Activated T-cell treated with anti-CD3 and anti-CD28 coated beads, Interleukin-2, amount 50 U/mL, for 24 hours (primary cell): Measurements from ENCODE around the gene HNRNPDL.
"Not testable (repeated sequence)": the region's sequence is repeated elsewhere in the genome, so short reads cannot be mapped to it uniquely, and the experiment has no call there.

Experiments
- DNase-seq: peaks from one replicate; pipeline ENCODE4 v3.0.0-alpha.2; 2020
- H3K27ac Mint-ChIP-seq: 2 replicates; pipeline ENCODE4 v1.8.0; 2020; ENCODE audit warnings: mild to moderate bottlenecking, mixed read lengths
- H3K27me3 Mint-ChIP-seq: 2 replicates; pipeline ENCODE4 v1.8.0; 2020; ENCODE audit warnings: mixed read lengths
- H3K36me3 Mint-ChIP-seq: 2 replicates; pipeline ENCODE4 v1.8.0; 2020; ENCODE audit warnings: low read depth, mixed read lengths
- H3K4me1 Mint-ChIP-seq: 2 replicates; pipeline ENCODE4 v1.8.0; 2020; ENCODE audit warnings: low read depth, mixed read lengths
- H3K4me3 Mint-ChIP-seq: 2 replicates; pipeline ENCODE4 v1.8.0; 2020; ENCODE audit warnings: mild to moderate bottlenecking, moderate library complexity, mixed read lengths
- H3K9me3 Mint-ChIP-seq: 2 replicates; pipeline ENCODE4 v1.8.0; 2020; ENCODE audit warnings: mixed read lengths

Gene HNRNPDL

DNA sequence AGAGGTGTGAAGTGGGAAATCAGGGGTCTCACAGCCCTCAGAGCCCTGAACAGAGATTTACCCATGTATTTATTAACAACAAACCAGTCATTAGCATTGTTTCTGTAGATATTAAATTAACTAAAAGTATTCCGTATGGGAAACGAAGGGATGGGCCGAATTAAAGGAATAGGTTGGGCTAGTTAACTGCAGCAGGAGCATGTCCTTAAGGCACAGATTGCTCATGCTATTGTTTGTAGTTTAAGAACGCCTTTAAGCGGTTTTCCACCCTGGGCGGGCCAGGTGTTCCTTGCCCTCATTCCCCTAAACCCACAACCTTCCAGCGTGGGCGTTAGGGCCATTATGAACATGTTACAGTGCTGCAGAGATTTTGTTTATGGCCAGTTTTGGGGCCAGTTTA is 44.0 kb downstream of the HNRNPDL start:
- not testable (repeated sequence) for H3K9me3 Mint-ChIP-seq, H3K27me3 Mint-ChIP-seq, DNase-seq, H3K4me1 Mint-ChIP-seq, H3K36me3 Mint-ChIP-seq, H3K4me3 Mint-ChIP-seq, H3K27ac Mint-ChIP-seq

DNA sequence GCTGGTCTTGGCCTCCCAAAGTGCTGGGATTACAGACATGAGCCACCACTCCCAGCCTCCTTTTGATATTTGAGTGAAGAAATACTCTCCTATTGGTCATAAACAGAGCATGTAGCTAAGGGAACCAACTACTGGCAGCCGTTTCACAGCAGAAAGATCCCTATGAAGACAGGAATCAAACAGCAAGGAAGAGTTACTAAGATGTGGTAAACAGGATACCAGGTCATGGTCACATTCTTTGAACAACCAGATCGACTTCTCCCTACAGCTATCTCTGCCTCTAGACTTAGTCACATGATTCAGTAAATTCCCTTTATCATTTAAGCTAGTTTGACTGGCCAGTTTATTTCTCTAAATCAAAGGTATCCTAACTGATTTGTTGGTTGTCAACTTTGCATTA is 47.5 kb downstream of the HNRNPDL start:
- Mint-ChIP-seq H3K4me1 (peaks cover 12% of the 10 kb centered on the region), H3K9me3 (no peaks in the 10 kb centered on the region), H3K36me3 (peaks cover 4% of the 10 kb centered on the region), H3K27me3 (no peaks in the 10 kb centered on the region), H3K27ac (no peak overlapping the region), H3K4me3 (no peak overlapping the region)
- no peak for DNase-seq

DNA sequence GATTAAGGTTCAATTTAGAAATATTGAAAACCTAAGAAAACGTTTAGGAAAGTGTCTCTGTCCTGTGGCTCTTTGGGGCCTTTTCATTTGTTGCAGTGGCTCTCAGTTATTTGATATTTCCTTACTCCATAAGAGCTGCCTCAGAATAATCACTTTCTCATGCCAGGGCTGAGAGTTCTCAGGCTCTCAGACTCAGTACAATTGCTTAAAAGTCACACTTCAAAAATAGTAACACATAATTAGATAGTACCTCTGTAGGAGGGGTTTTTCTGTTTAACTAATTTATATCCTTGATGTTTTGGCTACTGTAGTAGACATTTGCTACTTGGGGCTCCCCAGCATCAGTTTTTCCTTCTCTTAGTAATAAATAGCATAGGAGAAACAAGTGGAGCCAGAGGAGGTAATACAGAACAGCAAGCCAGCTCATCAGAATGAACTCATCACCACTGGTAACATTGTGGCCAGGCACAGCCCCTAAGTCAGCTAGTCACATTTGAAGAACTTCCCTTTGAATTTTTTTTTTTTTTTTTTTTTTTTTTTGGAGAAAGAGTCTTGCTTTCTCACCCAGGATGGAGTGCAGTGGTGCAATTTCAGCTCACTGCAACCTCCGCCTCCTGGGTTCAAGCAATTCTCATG is 48.5 kb downstream of the HNRNPDL start:
- Mint-ChIP-seq H3K4me1 (peaks cover 16% of the 10 kb centered on the region), H3K27ac (no peak overlapping the region), H3K27me3 (no peaks in the 10 kb centered on the region), H3K4me3 (no peak overlapping the region), H3K9me3 (no peaks in the 10 kb centered on the region), H3K36me3 (peaks cover 9% of the 10 kb centered on the region)
- no peak for DNase-seq

DNA sequence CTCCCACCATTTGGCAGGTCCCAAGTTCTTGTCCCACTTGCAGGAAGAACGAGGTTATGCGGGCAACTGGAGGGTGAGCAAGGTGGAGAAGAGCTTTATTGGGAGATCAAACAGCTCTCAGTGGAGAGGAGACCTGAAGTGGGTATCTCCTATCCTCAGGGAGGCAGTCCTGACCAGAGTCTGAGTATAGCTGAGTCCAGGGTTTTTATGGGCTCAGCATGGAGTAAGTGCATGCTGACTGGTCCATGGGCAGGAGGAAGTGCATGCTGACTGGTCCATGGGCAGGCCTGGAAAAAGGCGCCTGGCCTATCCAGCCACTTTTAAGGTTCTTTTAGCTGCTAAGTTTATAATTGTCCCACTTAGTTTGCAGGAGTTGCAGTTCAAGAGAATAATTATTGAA is 49.0 kb downstream of the HNRNPDL start:
- Mint-ChIP-seq H3K4me1 (peaks cover 20% of the 10 kb centered on the region), H3K27ac (no peak overlapping the region), H3K27me3 (no peaks in the 10 kb centered on the region), H3K9me3 (no peaks in the 10 kb centered on the region), H3K36me3 (peaks cover 13% of the 10 kb centered on the region), H3K4me3 (no peak overlapping the region)
- DNase-seq: no peak

DNA sequence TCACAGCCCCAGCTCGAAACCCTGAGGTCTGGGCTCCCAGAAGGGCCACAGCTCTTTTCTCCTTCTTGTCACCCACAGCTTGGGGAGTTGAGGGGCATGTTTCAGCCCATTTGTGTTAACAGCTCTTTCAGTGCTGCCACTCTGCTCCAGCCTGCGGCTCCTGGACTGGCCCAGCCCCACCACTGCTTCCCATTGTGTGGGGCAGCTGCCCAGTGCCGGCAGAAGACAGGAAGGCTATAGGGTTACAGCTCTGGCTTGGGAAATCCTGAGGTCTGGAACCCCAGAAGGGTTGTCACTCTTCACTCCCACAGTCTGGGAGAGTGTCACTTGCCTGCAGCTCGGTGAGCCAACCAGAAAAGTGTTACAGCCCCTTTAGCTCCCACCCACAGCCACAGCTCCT is 49.4 kb downstream of the HNRNPDL start:
- DNase-seq: no peak
- H3K36me3 Mint-ChIP-seq: peaks cover 17% of the 10 kb centered on the region
- H3K27me3 Mint-ChIP-seq: no peaks in the 10 kb centered on the region
- peaks cover 24% of the 10 kb centered on the region for H3K4me1 Mint-ChIP-seq
- no peak overlapping the region for H3K27ac Mint-ChIP-seq
- no peak overlapping the region for H3K4me3 Mint-ChIP-seq
- H3K9me3 Mint-ChIP-seq: no peaks in the 10 kb centered on the region

DNA sequence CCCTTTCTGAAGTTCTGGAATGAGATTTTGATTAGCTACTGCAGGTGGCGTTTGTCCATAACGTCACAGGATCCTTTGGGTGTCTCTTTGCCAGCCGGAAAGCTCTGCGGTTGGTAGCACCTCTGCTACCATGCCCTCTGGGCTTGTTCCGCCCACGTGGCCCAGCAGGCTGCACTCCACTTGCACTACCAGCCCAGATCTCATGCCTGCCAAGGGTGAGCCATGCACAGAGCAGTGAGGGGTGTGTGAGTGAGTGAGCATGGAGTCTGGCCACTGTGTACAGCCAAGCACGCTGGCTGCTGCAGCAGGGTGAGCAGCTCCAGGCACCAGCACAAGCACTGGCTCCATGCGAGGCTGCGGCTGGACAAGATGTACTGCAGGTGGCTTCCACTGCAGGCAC is 49.9 kb downstream of the HNRNPDL start:
- H3K27ac Mint-ChIP-seq: no peak overlapping the region
- H3K4me3 Mint-ChIP-seq: no peak overlapping the region
- peaks cover 29% of the 10 kb centered on the region for H3K4me1 Mint-ChIP-seq
- no peak for DNase-seq
- H3K27me3 Mint-ChIP-seq: no peaks in the 10 kb centered on the region
- H3K36me3 Mint-ChIP-seq: peaks cover 20% of the 10 kb centered on the region
- H3K9me3 Mint-ChIP-seq: no peaks in the 10 kb centered on the region

DNA sequence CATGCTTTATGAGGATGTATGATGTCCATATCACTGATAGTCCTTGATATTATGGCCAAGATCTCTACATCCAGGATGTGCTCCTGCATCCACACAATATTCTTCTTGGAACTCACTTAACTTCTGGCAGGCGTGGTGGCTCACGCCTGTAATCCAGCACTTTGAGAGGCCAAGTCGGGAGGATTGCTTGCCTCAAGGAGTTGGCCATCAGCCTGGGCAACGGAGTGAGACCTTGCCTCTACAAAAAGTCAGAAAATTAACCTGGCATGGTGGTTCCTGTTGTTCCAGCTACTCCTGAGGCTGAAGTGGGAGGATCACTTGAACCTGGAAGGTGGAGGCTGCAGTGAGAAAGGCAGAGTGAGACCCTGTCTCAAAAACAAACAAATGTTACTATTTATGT is 54.2 kb downstream of the HNRNPDL start:
- H3K36me3 Mint-ChIP-seq: peaks cover 58% of the 10 kb centered on the region
- H3K27ac Mint-ChIP-seq: peak overlapping the region; percentile 4
- H3K27me3 Mint-ChIP-seq: no peaks in the 10 kb centered on the region
- peaks cover 19% of the 10 kb centered on the region for H3K4me1 Mint-ChIP-seq
- DNase-seq: no peak
- no peaks in the 10 kb centered on the region for H3K9me3 Mint-ChIP-seq
- peak overlapping the region; percentile 89 for H3K4me3 Mint-ChIP-seq

DNA sequence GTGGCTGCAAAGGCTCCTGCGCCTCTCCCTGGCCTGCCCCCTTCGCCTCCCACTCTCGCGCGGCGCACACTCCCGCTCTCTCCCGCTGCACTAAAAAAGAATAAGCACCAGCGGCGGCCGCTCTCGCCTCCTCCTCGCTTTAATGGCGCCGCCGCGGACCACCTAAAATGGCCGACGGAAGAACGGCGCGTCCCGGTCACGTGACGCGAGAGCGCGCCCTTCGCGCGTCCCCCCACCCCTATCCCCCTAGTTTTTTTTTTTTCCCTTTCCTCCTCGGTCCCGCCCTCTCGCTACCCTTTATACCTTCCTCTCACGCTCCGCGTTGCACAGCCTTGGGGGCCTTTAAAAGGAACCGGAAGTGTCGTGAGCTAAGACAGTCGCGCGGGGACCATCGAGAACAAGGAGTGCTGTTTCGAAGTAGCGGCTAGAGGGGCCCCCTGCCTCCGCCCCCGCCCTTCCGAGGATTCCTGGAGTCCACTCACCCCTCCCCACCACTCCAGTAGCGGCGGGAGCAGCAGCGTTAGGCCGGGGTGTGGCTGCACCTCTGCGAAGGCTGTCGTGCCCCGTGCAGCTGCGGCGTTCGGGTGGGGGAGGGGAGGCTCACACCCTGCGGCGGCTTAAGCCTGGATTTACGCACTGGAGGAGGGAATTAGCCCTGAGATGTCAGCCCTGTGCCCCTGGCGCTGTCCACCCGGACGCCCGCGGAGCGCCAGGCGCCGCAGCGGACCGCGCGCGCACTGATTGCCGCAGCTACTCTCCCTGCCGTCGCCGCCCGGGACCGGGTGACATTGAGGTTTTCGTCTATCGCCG is 56.2 kb downstream of the HNRNPDL start, which contains the start of gene HNRNPD:
HNRNPD (minus strand) TSS at position 176 of the 810 bp plus-strand sequence. CDS start 313 bp downstream, outside the sequence.
- Mint-ChIP-seq H3K36me3 (peaks cover 76% of the 10 kb centered on the region), H3K4me1 (peaks cover 39% of the 10 kb centered on the region), H3K27me3 (no peaks in the 10 kb centered on the region), H3K9me3 (no peaks in the 10 kb centered on the region), H3K4me3 (peak within 1 kb of the TSS; percentile 89), H3K27ac (peak within 1 kb of the TSS; percentile 99)
- DNase-seq: peak; percentile 92

DNA sequence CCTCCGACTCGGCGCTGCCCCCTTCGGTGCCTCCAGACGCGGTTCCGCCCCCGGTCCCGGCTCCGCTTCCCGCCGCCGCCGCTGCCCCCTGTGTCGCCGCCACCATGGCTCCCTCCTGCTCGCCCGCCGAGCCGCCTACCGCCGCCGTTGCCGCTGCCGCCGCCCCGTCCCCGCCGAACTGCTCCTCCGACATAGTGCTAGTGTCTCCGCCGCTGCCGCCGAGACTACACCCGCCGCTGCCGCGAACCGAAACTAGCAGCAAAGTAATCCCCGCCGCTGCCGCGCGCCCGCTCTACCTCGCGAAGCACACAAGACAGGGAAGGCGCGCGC is 56.8 kb downstream of the HNRNPDL start:
- Mint-ChIP-seq H3K36me3 (peaks cover 82% of the 10 kb centered on the region), H3K4me3 (peak overlapping the region; percentile 89), H3K27me3 (no peaks in the 10 kb centered on the region), H3K9me3 (no peaks in the 10 kb centered on the region), H3K4me1 (peaks cover 45% of the 10 kb centered on the region), H3K27ac (peak overlapping the region; percentile 99)
- DNase-seq: no peak
